GM19397 (cell line): ENCODE results near the gene RNF112.
"Not testable (repeated sequence)": the region's sequence is repeated elsewhere in the genome, so short reads cannot be mapped to it uniquely, and the experiment has no call there.

Experiments used
- ATAC-seq: cut with Tn5 transposase; IDR thresholded peaks from one replicate; pipeline ENCODE4 v1.9.1; 2021; ENCODE audit warnings: mild to moderate bottlenecking, moderate library complexity; ENCODE audit not compliant: unreplicated experiment

The RNF112 gene

DNA sequence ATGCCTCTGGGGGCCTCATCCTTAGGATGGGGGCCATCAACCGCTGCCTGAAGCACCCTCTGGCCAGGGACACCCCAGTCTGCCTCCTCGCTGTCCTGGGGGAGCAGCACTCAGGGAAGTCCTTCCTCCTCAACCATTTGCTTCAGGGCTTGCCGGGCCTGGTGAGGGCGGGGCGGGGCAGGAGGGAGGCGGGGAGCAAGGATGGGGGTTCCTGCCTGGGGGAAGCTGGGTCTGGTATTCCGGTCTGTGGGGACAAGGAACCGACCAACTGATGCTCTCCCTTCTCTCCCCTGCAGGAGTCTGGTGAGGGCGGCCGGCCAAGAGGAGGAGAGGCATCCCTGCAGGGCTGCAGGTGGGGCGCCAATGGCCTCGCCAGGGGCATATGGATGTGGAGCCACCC is 2.0 kb downstream of the RNF112 start:
- no peak for ATAC-seq

DNA sequence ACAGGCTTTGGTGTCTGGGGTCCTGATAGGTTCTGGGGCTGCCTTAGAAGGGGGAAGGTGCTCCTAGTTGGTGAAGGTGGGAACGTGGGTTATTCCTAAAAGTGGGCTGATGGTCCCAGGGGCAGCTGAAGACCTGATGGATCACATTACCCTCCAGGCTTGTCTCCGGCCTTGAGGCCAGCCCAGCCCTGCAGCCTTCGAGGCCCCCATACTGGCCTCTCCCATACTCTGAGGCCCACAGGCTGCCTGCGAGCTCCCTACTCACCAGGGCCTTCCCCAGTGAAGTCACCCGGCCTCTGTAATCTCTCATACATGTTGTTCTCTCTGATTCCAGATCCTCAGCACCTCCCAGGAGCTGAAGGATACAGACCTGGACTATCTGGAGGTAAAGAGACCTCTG is 2.7 kb downstream of the RNF112 start:
- ATAC-seq = no peak

DNA sequence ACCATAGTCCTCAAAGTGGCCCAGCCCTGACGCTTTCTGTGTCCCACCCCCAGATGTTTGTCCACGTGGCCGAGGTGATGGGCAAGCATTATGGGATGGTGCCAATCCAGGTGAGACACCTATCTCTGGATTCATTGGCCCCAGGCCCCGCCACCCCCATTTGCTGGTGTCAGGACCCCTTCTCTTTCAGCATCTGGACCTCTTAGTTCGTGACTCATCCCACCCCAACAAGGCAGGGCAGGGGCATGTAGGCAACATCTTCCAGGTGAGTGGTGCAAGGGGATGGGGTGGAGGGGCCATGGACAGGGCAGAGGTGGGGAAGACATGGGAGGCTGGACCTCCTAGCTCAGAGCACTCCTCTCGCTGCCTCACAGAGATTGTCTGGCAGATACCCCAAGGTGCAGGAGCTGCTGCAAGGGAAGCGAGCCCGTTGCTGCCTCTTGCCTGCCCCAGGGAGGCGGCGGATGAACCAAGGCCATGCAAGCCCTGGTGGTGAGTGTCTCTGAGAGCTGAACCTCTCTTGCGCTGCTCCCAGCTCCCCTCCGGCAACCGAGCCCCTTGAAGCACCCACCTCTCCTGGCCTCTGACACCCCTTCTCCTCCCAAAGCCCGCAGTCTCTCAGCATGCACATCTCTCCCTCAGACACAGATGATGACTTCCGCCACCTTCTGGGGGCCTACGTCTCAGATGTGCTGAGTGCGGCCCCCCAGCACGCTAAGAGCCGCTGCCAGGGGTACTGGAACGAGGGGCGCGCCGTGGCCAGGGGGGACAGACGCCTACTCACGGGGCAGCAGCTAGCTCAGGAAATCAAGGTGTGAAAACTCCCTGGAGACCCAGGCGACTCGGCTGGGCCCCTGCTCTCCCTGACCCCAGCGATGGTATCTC is 3.6 kb downstream of the RNF112 start:
- ATAC-seq = no peak

DNA sequence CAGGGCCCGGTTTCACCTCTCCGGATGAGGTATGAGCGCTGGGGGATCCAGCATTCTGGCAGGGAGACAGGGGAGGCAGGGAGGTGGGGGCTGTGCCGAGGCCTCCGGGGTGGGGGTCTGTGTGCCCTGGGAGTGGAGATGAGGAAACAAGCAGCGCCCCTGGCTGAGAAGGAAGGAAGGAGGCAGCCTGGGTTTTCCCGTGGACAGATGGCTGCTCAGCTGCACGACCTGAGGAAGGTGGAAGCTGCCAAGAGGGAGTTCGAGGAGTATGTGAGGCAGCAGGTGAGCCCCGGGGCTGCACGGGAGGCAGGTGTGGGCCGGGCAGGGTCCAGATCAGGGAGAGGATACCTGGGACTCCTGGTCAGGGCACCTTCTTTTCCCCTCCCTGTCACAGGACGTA is 4.3 kb downstream of the RNF112 start:
- no peak for ATAC-seq

DNA sequence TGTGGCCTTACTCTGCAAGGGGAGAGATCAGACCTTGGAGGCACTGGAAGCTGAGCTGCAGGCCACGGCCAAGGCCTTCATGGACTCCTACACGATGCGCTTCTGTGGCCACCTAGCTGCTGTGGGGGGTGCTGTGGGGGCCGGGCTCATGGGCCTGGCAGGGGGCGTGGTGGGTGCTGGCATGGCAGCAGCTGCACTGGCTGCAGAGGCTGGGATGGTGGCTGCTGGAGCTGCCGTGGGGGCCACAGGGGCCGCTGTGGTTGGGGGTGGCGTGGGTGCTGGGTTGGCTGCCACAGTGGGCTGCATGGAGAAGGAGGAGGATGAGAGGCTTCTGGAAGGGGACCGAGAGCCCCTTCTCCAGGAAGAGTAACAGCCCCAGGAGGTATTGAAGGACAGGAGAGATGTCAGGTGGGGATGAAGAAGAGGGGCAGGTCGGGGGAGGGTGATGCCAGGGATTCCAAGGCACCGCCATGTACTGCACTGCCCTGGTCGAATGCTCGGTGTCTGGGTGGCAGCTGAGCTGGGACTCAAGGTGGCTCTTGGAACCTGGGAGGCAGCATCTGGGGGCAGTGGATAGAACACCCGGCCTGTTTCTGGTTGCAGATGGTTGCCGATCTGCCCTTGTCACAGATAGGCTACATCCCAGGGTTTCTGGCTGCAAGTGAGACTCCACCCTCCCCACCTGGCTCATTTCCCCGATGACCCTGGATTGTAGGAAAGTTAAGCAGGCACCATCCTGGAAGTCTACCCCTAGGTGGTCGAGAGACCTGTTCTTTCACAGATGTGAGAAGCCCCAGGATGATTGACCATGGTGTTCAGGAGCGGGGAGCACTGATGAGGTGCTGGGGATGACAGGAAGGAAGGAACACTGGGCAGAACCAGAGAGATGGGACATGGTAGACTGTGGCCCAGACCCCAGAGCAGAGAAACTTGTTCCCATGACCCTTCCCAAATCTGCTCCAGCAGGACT is 5.1 kb downstream of the RNF112 start:
- ATAC-seq = no peak

DNA sequence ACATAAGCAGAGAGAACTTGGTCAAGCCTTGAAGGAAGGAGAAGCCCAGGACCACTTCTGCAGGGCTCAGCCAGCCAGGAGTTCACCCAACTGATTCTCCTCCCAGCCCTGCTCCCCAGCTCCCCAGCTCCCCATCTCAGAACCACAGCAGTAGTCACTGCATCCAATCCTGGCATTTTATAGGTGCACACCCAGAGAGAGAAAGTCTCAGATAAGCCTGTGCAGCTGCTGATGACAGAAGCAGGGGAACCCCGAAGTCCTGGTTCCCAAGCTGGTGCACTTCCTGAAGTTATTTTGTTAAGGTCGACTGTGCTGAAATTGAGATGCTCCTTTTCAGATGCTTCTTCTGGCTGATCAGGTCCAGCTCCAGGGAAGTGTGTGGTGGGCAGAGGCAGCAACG is 6.6 kb downstream of the RNF112 start:
- ATAC-seq = no peak

DNA sequence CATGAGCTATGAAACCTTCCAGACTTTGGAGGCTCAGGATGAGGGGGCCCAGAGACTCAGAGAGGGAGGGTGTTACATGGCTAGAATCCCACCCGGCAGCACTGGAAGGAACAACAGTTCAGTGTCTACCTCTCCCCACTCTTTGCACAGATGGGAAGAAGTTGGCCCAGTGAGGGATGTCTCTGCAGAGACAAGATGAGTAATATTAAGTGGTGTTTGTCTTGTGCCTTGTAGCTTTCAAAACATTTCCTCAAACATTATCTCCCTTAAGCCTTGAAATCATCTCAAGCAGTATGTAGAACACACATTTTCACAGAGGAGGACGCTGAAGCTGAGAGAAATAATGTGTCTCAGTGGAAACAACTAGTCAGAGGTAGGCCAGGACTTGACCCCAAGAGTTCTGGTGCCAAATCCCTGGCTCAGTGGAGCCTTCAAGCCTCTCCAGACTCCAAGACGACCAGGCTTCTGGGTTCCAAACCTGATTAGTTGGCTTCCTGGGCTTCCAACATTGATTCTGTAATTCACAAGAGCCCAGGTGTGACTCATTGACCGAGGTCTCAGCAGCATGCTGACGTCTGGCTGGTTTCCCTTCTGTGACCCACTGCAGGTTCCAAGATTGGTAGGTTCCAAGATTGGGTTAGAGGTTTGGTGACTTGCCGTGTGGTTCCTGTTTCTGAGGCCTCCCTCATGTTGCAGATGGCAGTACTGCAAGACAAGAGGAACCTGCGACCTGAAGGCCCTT is 7.4 kb downstream of the RNF112 start:
- no peak for ATAC-seq

DNA sequence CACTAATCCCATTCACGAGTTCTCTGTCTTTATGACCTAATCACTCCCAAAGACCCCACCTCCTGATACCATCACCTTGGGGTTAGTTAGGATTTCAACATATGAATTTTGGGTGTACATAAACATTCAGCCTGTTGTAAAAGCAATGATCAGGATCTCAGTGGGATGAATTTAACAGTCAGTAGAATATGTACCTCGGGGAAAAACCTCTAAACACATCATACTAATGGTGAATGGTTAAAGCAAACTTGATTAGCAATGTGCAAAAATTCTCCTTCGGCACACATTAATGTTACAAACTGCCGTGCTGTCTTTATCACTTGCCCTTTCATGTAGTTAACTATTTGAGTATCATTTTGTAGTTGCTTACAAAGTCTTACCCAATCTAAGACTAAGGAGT is 10.2 kb downstream of the RNF112 start:
- ATAC-seq = no peak

DNA sequence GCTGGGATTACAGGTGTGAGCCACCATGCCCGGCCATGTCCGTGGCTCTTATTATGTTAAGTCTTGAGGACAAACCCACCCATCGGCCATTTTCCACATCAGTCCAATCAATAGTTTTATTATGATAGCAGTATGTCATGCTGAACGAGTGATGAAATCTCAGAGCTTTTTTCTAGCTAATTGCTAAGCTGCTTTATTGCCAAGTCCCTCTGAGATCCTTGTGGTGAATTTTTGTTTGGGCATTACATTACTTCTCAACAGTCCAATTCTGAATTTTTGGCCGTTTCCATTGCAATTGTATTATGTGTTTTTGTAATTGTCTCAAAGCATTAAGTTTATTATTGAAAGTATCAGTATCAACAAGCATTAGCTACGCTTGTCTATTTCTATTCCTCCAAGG is 10.9 kb downstream of the RNF112 start:
- no peak for ATAC-seq

DNA sequence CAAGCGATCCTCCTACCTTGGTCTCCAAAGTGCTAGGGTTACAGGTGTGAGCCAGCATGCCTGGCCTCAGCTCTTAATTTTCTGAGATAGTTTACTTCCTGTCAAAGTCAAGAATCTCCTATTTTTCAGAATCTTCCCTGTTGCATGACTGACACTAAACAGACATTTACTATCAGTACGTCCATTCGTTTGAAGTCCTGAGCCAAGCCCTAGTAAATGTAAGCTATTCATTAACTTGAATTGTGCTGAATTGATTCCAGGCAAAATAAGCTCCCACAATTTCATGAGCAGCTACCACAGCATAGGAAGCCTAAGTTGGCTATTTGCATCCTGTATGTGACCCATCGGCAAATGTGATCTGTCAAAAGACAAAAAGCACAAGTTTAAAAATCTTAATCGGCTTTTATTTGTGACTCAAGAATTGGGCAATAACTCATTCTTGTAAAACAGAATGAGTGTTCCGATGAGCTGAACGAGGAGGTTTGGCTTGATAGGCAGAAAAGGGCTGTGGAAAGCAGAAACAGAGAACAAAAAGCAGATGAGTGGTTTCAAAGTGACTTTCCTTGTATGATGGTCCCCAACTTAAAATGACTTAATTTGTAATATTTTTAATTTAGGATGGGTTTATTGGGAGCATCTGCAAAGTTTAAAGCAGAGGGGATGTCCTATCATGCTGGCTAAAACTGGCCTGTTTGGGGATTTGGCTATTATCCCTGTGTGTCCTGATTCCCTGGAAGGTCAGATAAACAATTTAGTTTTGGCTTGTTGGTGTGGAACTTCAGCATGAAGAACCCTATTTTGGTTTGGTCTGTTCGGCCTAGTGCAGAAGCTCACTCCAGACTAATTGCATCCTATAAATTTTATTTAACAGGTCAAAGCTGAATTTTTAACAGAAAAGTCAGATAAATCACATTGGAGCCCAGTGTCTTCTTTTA is 14.2 kb downstream of the RNF112 start:
- ATAC-seq = no peak

DNA sequence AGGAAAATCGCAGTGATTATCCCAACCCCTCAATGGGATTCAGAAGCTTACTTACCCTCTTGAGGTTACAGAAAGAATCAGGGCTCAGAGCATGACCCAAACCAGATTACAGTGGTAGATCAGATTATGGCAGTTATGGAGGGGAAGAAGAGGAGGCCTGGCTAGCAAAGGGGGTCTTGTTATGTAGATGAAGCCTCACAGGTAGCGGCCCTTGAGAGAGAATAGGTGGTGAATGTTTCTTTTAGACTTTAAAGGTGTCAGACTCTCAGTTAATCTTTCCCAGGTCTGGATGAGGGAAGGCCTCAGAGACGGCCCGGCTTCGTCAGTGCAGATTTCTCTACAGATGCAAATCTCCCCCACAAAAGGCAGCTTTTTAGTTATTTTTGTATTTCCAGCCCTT is 15.6 kb downstream of the RNF112 start:
- ATAC-seq = no peak

DNA sequence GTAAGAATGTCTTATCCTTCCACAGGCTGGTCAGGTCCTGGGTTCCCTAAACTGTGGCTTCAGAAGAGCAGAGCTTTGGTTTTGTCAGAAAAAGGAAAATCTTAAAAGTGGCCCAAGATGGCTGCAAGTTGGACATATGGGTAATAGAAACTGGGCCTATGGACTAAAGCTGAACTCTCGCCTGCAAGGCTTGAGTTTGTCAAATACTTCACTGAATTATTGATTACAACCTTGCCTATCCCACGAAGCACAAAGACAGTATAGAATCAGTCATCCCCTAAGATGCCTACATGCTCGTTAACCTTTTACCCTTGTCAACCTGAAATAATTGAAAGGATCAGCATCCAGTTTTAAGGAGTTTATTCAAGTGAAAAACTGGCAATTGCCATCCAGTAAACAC is 20.7 kb downstream of the RNF112 start:
- ATAC-seq = no peak

DNA sequence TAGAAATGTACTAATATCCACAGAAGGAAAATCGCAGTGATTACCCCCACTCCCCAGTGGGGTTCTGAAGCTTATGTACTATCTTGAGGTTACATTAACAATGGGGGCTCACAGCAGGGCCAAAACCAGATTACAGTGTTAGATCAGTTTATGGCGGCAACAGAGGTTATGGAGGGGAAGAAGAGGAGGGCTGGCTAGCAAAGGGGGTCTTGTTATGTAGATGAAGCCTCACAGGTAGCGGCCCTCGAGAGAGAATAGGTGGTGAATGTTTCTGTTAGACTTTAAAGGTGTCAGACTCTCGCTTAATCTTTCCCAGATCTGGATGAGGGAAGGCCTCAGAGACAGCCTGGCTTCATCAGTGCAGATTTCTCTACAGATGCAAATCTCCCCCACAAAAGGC is 22.2 kb downstream of the RNF112 start:
- ATAC-seq = no peak

DNA sequence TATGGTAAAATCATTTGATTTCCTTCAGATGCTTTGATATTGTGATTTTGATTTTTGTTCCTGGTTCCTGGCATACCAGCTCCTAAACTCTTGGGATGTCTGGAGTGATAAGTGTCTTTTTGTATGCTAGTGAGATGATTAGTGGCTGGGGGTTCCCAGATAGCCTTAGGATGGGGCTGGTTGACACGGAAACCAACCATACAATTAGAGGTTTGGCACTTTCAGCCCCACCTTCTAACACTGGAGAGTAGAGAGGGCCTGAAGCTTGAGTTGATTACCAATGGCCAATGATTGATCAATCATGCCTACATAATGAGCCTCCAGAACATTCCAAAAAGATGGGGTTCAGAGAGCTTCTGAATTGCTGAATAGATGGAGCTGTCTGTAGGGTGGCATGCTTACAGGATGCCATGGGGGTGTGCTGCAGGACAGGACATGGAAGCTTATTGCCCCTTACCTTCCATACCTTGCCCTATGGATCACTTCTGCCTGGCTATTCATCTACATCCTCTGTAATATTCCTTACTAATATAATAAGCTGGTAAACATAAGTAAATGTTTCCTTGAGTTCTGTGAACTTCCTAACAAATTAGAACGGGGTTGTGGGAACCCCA is 22.8 kb downstream of the RNF112 start:
- no peak for ATAC-seq

DNA sequence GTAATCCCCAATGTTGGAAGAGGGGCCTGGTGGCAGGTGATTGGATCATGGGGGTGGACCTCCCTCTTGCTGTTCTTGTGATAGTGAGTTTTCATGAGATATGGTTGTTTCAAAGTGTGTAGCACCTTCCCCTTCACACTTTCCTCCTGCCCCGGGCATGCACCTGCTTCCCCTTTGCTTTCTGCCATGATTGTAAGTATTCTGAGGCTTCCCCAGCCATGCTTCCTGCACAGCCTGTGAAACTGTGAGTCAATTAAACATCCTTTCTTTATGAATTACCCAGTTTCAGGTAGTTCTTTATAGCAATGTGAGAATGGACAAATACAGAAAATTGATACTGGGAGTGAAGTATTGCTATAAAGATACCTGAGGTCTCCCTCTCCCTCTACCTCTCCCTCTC is 29.4 kb downstream of the RNF112 start:
- no peak for ATAC-seq

DNA sequence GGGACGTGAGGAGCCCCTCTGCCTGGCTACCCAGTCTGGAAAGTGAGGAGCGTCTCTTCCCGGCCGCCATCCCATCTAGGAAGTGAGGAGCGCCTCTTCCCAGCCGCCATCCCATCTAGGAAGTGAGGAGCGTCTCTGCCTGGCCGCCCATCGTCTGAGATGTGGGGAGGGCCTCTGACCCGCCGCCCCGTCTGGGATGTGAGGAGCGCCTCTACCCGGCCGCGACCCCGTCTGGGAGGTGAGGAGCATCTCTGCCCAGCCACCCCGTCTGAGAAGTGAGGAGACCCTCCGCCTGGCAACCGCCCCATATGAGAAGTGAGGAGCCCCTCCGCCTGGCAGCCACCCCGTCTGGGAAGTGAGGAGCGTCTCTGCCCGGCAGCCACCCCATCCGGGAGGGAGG is 30.3 kb downstream of the RNF112 start:
- ATAC-seq = not testable (repeated sequence)

DNA sequence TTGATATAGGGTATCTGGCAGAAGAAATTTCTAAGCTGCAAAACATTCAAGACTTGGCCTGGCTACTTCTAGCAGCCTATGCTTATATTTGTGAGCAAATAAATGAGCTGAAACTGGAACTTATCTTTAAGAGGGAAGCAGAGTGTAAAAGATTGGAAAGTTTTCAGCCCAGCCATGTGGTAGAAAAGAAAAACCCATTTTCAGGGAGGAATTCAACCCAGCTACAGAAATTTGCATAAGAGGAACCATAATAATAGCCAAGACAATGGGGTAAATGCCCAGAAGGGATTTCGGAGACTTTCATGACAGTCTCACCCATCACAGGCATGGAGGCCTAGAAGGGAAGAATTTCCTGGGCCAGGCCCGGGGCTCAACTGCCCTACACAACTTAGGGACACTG is 31.7 kb downstream of the RNF112 start:
- no peak for ATAC-seq

DNA sequence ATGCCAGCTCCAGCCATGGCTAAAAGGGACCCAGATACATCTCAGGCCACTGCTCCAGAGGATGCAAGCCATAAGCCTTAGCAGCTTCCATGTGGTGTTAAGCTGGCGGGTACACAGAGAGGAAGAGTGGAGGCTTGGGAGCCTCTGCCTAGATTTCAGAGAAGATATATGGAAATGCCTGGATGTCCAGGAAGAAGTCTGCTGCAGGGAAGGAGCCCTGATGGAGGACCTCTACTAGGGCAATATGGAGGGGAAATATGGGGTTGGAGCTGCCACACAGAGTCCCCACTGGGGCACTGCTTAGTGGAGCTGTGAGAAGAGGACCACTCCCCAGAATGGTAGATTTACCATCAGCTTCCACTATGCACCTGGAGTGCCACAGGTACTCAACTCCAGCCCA is 32.1 kb downstream of the RNF112 start:
- no peak for ATAC-seq

DNA sequence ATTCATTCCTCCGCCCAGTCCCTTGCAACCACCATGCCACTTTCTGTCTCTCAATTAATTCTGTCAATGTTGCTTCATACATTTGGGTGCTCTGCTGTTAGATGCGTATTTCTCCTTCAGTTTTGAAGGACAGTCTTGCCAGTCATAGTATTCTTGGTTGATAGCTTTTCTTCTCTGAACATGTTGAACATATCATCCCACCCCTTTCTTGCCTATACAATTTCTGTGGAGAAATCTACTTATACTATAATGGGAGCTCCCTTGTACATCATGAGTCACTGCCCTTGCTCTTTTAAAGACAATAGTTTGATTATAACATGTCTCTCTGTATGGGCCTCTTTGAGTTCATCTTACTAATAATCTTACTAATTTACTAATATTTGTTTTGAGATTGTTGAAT is 34.1 kb downstream of the RNF112 start:
- no peak for ATAC-seq

DNA sequence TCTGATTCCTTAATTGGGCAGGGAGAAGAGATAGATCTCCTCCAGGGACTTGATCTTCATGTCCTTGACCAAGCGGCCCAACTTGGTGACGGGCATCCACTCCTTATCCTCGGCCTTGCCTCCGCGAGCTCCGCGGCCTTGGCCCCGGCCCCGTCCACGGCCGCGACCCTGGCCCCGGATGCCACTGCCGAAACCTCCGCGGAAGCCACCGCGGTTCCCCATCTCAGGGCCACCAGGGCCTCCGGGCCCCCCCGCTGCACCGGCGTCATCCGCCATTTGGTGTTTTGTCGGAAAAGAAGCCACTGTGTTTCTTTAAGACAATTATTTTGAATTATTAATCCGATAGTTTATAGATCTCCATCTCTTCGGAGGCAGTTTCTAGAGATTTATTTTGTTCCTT is 35.5 kb downstream of the RNF112 start:
- not testable (repeated sequence) for ATAC-seq
